ENCODE measurements around the gene RPL26.
A peak's percentile ranks its signal among the peaks of the same experiment; 100 is the strongest.

Gene RPL26

GRCh38 chr17:8338753-8339140, 44.2 kb downstream of the RPL26 start:
- WGBS = 84% methylated on average over 3 of the region's 5 CpGs
- Histone ChIP-seq H4K91ac (ENCODE audit: low read length) (peak overlapping the region; percentile 14), H3K4ac (ENCODE audit: low read depth in 1 of 2, low read length in 2 of 2) (peak overlapping the region in 1 of 2 experiments; percentile 25), H3K18ac (ENCODE audit: low read depth in 1 of 2, low read length in 2 of 2) (no peak overlapping the region), H3K36me3 (ENCODE audit: control insufficient read depth in 1 of 2, insufficient read depth in 2 of 2, low read depth in 1 of 2, low read length in 2 of 2) (no peaks in the 10 kb centered on the region), H2BK12ac (ENCODE audit: low read length in 2 of 2) (no peak overlapping the region), H3K4me3 (ENCODE audit: insufficient read depth in 1 of 2, low read depth in 1 of 2, low read length in 2 of 2) (no peak overlapping the region), H2BK5ac (ENCODE audit: low read depth, low read length, poor library complexity, severe bottlenecking) (no peak overlapping the region), H3K79me1 (replicated peaks; ENCODE audit: low read length, poor library complexity, severe bottlenecking) (no peaks in the 10 kb centered on the region), H3K4me1 (ENCODE audit: control insufficient read depth, insufficient read depth, low read depth, low read length) (peaks cover 5% of the 10 kb centered on the region), H2AK5ac (ENCODE audit: low read length, severe bottlenecking) (no peak overlapping the region), H3K9me3 (ENCODE audit: control insufficient read depth, low read length) (no peaks in the 10 kb centered on the region), H3K14ac (ENCODE audit: low read length in 2 of 2) (no peak overlapping the region), H3K9ac (ENCODE audit: low read length) (peak overlapping the region; percentile 50), H2AFZ (ENCODE audit: low read depth, low read length) (no peak overlapping the region), H4K8ac (ENCODE audit: low read length) (no peak overlapping the region), H3K23ac (ENCODE audit: low read length in 2 of 2) (no peak overlapping the region), H2BK15ac (ENCODE audit: low read depth, poor library complexity, severe bottlenecking) (no peak overlapping the region), H3K4me2 (ENCODE audit: low read length, poor library complexity, severe bottlenecking) (no peak overlapping the region), H2BK120ac (ENCODE audit: low read depth, low read length) (no peak overlapping the region), H3K27me3 (ENCODE audit: control insufficient read depth in 1 of 2, insufficient read depth in 1 of 2, low read length in 2 of 2) (peaks cover 7 to 17% of the 10 kb centered on the region in 2 experiments), H3K27ac (ENCODE audit: low read length, poor library complexity, severe bottlenecking) (no peak overlapping the region)
- DNase-seq = no peak

- peak overlapping the region in 1 of 2 experiments; percentile 29 for H3K18ac ChIP-seq (ENCODE audit: low read depth in 1 of 2, low read length in 2 of 2)
- no peak overlapping the region for H4K8ac ChIP-seq (ENCODE audit: low read length)
- no peak overlapping the region for H2AFZ ChIP-seq (ENCODE audit: low read depth, low read length)
- no peak overlapping the region for H3K4me2 ChIP-seq (ENCODE audit: low read length, poor library complexity, severe bottlenecking)
- peaks cover 5% of the 10 kb centered on the region for H3K4me1 ChIP-seq (ENCODE audit: control insufficient read depth, insufficient read depth, low read depth, low read length)
- no peaks in the 10 kb centered on the region for H3K36me3 ChIP-seq (ENCODE audit: control insufficient read depth in 1 of 2, insufficient read depth in 2 of 2, low read depth in 1 of 2, low read length in 2 of 2)
- no peak overlapping the region for H2BK5ac ChIP-seq (ENCODE audit: low read depth, low read length, poor library complexity, severe bottlenecking)
- 60% methylated on average over 11 of the region's 11 CpGs for WGBS
- H3K4me3 ChIP-seq (ENCODE audit: insufficient read depth in 1 of 2, low read depth in 1 of 2, low read length in 2 of 2) = peak overlapping the region in 1 of 2 experiments; percentile 57
- no peaks in the 10 kb centered on the region for H3K79me1 ChIP-seq (replicated peaks; ENCODE audit: low read length, poor library complexity, severe bottlenecking)
- no peak overlapping the region for H2AK5ac ChIP-seq (ENCODE audit: low read length, severe bottlenecking)
- no peak overlapping the region for H2BK12ac ChIP-seq (ENCODE audit: low read length in 2 of 2)
- no peak overlapping the region for H3K14ac ChIP-seq (ENCODE audit: low read length in 2 of 2)
- no peak for DNase-seq
- H3K9ac ChIP-seq (ENCODE audit: low read length) = peak overlapping the region; percentile 50
- H3K27ac ChIP-seq (ENCODE audit: low read length, poor library complexity, severe bottlenecking) = no peak overlapping the region
- H3K9me3 ChIP-seq (ENCODE audit: control insufficient read depth, low read length) = no peaks in the 10 kb centered on the region
- no peak overlapping the region for H4K91ac ChIP-seq (ENCODE audit: low read length)
- no peak overlapping the region for H2BK15ac ChIP-seq (ENCODE audit: low read depth, poor library complexity, severe bottlenecking)
- H2BK120ac ChIP-seq (ENCODE audit: low read depth, low read length) = no peak overlapping the region
- H3K23ac ChIP-seq (ENCODE audit: low read length in 2 of 2) = no peak overlapping the region
- H3K27me3 ChIP-seq (ENCODE audit: control insufficient read depth in 1 of 2, insufficient read depth in 1 of 2, low read length in 2 of 2) = peaks cover 7 to 17% of the 10 kb centered on the region in 2 experiments
- H3K4ac ChIP-seq (ENCODE audit: low read depth in 1 of 2, low read length in 2 of 2) = peak overlapping the region in 1 of 2 experiments; percentile 25
Observed at GRCh38 chr17:8337802-8338752, 44.9 kb downstream of the RPL26 start.

DNA sequence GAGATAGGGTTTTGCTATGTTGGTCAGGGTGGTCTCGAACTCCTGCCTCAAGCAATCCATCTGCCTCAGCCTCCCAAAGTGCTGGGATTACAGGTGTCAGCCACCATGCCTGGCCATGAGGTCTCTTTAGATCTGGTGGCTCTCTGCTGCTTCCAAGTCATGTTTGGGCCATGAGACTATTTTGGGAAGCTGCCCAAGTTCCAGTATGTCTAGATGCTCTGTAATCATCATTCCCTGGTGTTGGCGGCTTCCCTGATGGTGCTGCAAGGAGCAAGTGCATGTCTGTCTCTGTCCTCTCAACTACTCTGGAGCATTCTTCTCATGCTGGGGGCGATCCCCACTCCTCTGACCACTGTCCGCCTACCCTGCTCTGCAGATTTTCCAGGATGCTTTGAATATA, 49.7 kb downstream of the RPL26 start:
- no peak overlapping the region for H4K8ac ChIP-seq (ENCODE audit: low read length)
- H3K27ac ChIP-seq (ENCODE audit: low read length, poor library complexity, severe bottlenecking) = no peak overlapping the region
- H2BK120ac ChIP-seq (ENCODE audit: low read depth, low read length) = no peak overlapping the region
- 98% methylated on average over 4 of the region's 4 CpGs for WGBS
- H3K36me3 ChIP-seq (ENCODE audit: control insufficient read depth in 1 of 2, insufficient read depth in 2 of 2, low read depth in 1 of 2, low read length in 2 of 2) = no peaks in the 10 kb centered on the region
- no peak overlapping the region for H3K9ac ChIP-seq (ENCODE audit: low read length)
- H3K18ac ChIP-seq (ENCODE audit: low read depth in 1 of 2, low read length in 2 of 2) = peak overlapping the region in 1 of 2 experiments; percentile 2
- H3K9me3 ChIP-seq (ENCODE audit: control insufficient read depth, low read length) = no peaks in the 10 kb centered on the region
- H2BK15ac ChIP-seq (ENCODE audit: low read depth, poor library complexity, severe bottlenecking) = no peak overlapping the region
- H3K27me3 ChIP-seq (ENCODE audit: control insufficient read depth in 1 of 2, insufficient read depth in 1 of 2, low read length in 2 of 2) = peaks cover 7 to 17% of the 10 kb centered on the region in 2 experiments
- no peak for DNase-seq
- H4K91ac ChIP-seq (ENCODE audit: low read length) = no peak overlapping the region
- no peak overlapping the region for H3K4ac ChIP-seq (ENCODE audit: low read depth in 1 of 2, low read length in 2 of 2)
- no peak overlapping the region for H3K23ac ChIP-seq (ENCODE audit: low read length in 2 of 2)
- no peak overlapping the region for H2BK5ac ChIP-seq (ENCODE audit: low read depth, low read length, poor library complexity, severe bottlenecking)
- H3K4me2 ChIP-seq (ENCODE audit: low read length, poor library complexity, severe bottlenecking) = no peak overlapping the region
- H3K79me1 ChIP-seq (replicated peaks; ENCODE audit: low read length, poor library complexity, severe bottlenecking) = no peaks in the 10 kb centered on the region
- H2BK12ac ChIP-seq (ENCODE audit: low read length in 2 of 2) = no peak overlapping the region
- H2AFZ ChIP-seq (ENCODE audit: low read depth, low read length) = no peak overlapping the region
- H2AK5ac ChIP-seq (ENCODE audit: low read length, severe bottlenecking) = no peak overlapping the region
- H3K4me3 ChIP-seq (ENCODE audit: insufficient read depth in 1 of 2, low read depth in 1 of 2, low read length in 2 of 2) = no peak overlapping the region
- no peak overlapping the region for H3K14ac ChIP-seq (ENCODE audit: low read length in 2 of 2)
- H3K4me1 ChIP-seq (ENCODE audit: control insufficient read depth, insufficient read depth, low read depth, low read length) = no peaks in the 10 kb centered on the region

- Histone ChIP-seq H3K14ac (ENCODE audit: low read length in 2 of 2) (no peak overlapping the region), H2BK5ac (ENCODE audit: low read depth, low read length, poor library complexity, severe bottlenecking) (no peak overlapping the region)
- 55% methylated on average over 5 of the region's 5 CpGs for WGBS
Observed at GRCh38 chr17:8332688-8333087, 50.3 kb downstream of the RPL26 start.

More at GRCh38 chr17:8332688-8333087, 50.3 kb downstream of the RPL26 start:
- peaks cover 3% of the 10 kb centered on the region for H3K79me1 ChIP-seq (replicated peaks; ENCODE audit: low read length, poor library complexity, severe bottlenecking)
- no peaks in the 10 kb centered on the region for H3K9me3 ChIP-seq (ENCODE audit: control insufficient read depth, low read length)
- no peak overlapping the region for H2AFZ ChIP-seq (ENCODE audit: low read depth, low read length)
- no peaks in the 10 kb centered on the region for H3K4me1 ChIP-seq (ENCODE audit: control insufficient read depth, insufficient read depth, low read depth, low read length)
- H2BK12ac ChIP-seq (ENCODE audit: low read length in 2 of 2) = no peak overlapping the region
- no peak overlapping the region for H4K91ac ChIP-seq (ENCODE audit: low read length)
- no peak overlapping the region for H3K4ac ChIP-seq (ENCODE audit: low read depth in 1 of 2, low read length in 2 of 2)
- no peak overlapping the region for H3K9ac ChIP-seq (ENCODE audit: low read length)
- H2BK120ac ChIP-seq (ENCODE audit: low read depth, low read length) = no peak overlapping the region
- no peak for DNase-seq
- peaks cover under 1 to 11% of the 10 kb centered on the region in 2 experiments for H3K27me3 ChIP-seq (ENCODE audit: control insufficient read depth in 1 of 2, insufficient read depth in 1 of 2, low read length in 2 of 2)
- no peak overlapping the region for H2BK15ac ChIP-seq (ENCODE audit: low read depth, poor library complexity, severe bottlenecking)
- no peak overlapping the region for H3K23ac ChIP-seq (ENCODE audit: low read length in 2 of 2)
- H2AK5ac ChIP-seq (ENCODE audit: low read length, severe bottlenecking) = no peak overlapping the region
- H3K36me3 ChIP-seq (ENCODE audit: control insufficient read depth in 1 of 2, insufficient read depth in 2 of 2, low read depth in 1 of 2, low read length in 2 of 2) = no peaks in the 10 kb centered on the region
- no peak overlapping the region for H4K8ac ChIP-seq (ENCODE audit: low read length)
- H3K27ac ChIP-seq (ENCODE audit: low read length, poor library complexity, severe bottlenecking) = no peak overlapping the region
- no peak overlapping the region for H3K4me2 ChIP-seq (ENCODE audit: low read length, poor library complexity, severe bottlenecking)
- H3K18ac ChIP-seq (ENCODE audit: low read depth in 1 of 2, low read length in 2 of 2) = no peak overlapping the region
- no peak overlapping the region for H3K4me3 ChIP-seq (ENCODE audit: insufficient read depth in 1 of 2, low read depth in 1 of 2, low read length in 2 of 2)
